Endothelial cell (in vitro differentiated cells): ENCODE data around the gene FTCDNL1. TPM values are rescaled to one million over a fixed set of nuclear protein-coding genes. Genes with fewer than 3 reads are reported as not detected.

ENCODE experiments used
- DNase-seq: peaks from one replicate; pipeline ENCODE4 v3.0.0; 2021; ENCODE audit warnings: low spot score
- H3K27ac Mint-ChIP-seq: one replicate; pipeline ENCODE4 v1.8.0; 2021; ENCODE audit warnings: mixed read lengths, inconsistent platforms; ENCODE audit not compliant: unreplicated experiment
- H3K27me3 Mint-ChIP-seq: one replicate; pipeline ENCODE4 v1.8.0; 2021; ENCODE audit warnings: mild to moderate bottlenecking, moderate library complexity, mixed read lengths, inconsistent platforms; ENCODE audit not compliant: unreplicated experiment
- H3K36me3 Mint-ChIP-seq: one replicate; pipeline ENCODE4 v1.8.0; 2021; ENCODE audit warnings: mild to moderate bottlenecking, low read depth, mixed read lengths, inconsistent platforms; ENCODE audit not compliant: unreplicated experiment
- H3K4me1 Mint-ChIP-seq: one replicate; pipeline ENCODE4 v1.8.0; 2021; ENCODE audit warnings: mild to moderate bottlenecking, mixed read lengths, inconsistent platforms; ENCODE audit not compliant: unreplicated experiment
- H3K4me3 Mint-ChIP-seq: one replicate; pipeline ENCODE4 v1.8.0; 2021; ENCODE audit warnings: mild to moderate bottlenecking, mixed read lengths, inconsistent platforms; ENCODE audit not compliant: unreplicated experiment
- H3K9me3 Mint-ChIP-seq: one replicate; pipeline ENCODE4 v1.8.0; 2021; ENCODE audit warnings: mixed read lengths, inconsistent platforms; ENCODE audit not compliant: unreplicated experiment
- total RNA-seq: library from RNA; stranded (reverse); fragmentation: NEBNext Ultra II Directional; extraction: Animal tissue kit (Norgen Biotek cat#: 25700); gene quantifications from one replicate; pipeline ENCODE4 v1.2.1, GENCODE V29; 2021; ENCODE audit not compliant: unreplicated experiment
- TF ChIP-seq, protein P1 (sequence below): fragments of 200-600 bp; sonication (generic); IDR thresholded peaks from one replicate; pipeline ENCODE4 v1.5.0; 2021; ENCODE audit warnings: antibody characterized with exemption; ENCODE audit not compliant: unreplicated experiment

FTCDNL1 gene
- total RNA-seq, 1 donor from 2014 or later, result 1.0 TPM

DNA sequence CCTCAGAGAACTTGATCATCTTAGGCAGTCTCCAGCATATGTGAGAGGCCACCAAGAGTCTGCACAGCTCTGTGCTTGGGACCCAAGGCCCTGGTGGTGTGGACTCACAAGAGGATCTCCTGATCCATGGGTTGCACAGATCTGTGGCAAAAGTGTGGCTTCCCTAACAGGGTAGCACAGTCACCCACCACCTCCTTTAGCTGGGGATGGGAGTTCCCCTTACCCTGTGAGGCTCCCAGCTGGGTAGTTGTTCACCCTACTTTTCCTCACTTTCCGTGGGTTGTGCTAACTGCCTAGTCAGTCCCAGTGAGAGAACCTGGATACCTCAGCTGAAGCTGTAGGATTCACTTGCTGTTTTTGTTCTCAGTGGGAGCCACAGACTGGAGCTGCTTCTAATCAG, 123.7 kb downstream of the FTCDNL1 start:
- no peak for DNase-seq
- Mint-ChIP-seq H3K27ac (no peak overlapping the region), H3K9me3 (no peaks in the 10 kb centered on the region), H3K27me3 (no peaks in the 10 kb centered on the region), H3K36me3 (no peaks in the 10 kb centered on the region), H3K4me1 (no peaks in the 10 kb centered on the region), H3K4me3 (no peak overlapping the region)
- TF ChIP-seq, protein P1, sequence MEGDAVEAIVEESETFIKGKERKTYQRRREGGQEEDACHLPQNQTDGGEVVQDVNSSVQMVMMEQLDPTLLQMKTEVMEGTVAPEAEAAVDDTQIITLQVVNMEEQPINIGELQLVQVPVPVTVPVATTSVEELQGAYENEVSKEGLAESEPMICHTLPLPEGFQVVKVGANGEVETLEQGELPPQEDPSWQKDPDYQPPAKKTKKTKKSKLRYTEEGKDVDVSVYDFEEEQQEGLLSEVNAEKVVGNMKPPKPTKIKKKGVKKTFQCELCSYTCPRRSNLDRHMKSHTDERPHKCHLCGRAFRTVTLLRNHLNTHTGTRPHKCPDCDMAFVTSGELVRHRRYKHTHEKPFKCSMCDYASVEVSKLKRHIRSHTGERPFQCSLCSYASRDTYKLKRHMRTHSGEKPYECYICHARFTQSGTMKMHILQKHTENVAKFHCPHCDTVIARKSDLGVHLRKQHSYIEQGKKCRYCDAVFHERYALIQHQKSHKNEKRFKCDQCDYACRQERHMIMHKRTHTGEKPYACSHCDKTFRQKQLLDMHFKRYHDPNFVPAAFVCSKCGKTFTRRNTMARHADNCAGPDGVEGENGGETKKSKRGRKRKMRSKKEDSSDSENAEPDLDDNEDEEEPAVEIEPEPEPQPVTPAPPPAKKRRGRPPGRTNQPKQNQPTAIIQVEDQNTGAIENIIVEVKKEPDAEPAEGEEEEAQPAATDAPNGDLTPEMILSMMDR, result no peak

DNA sequence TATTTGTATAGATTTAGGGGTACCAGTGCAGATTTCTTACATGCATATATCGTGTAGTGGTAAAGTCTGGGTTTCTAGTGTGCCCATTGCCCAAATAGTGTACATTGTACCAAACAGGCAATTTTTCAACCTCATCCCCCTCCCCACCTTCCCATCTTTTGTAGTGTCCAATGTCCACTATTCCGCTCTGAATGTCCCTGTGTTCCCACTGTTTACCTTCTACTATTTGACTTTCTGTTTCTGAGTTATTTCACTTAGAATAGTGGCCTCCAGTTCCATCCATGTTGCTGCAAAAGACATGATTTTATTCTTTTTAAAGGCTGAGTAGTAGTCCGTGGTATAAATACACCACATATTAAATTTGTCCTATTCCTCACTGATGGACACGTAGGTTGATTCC, 132.9 kb downstream of the FTCDNL1 start:
- Mint-ChIP-seq H3K9me3 (no peaks in the 10 kb centered on the region), H3K27ac (no peak overlapping the region), H3K36me3 (no peaks in the 10 kb centered on the region), H3K4me1 (no peaks in the 10 kb centered on the region), H3K27me3 (no peaks in the 10 kb centered on the region), H3K4me3 (no peak overlapping the region)
- TF ChIP-seq, protein P1, result no peak
- no peak for DNase-seq

DNA sequence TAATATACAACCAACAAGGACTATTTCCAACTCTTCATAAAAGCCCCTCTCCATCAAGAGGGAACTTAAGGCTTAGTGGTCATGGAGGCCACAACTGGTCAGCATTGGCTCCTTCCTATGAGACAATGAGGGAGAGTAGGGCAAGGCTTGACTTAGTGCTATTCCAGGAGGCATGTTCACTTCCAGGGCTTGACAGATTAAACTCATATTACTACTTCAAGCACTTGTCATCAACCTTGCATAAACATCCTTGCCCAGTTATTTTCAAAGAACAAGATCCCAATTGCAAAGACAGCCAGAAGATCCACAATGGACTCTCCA, 133.4 kb downstream of the FTCDNL1 start:
- Mint-ChIP-seq H3K4me1 (no peaks in the 10 kb centered on the region), H3K27ac (no peak overlapping the region), H3K27me3 (no peaks in the 10 kb centered on the region), H3K9me3 (no peaks in the 10 kb centered on the region), H3K4me3 (no peak overlapping the region), H3K36me3 (no peaks in the 10 kb centered on the region)
- TF ChIP-seq, protein P1, result no peak
- DNase-seq, result no peak

DNA sequence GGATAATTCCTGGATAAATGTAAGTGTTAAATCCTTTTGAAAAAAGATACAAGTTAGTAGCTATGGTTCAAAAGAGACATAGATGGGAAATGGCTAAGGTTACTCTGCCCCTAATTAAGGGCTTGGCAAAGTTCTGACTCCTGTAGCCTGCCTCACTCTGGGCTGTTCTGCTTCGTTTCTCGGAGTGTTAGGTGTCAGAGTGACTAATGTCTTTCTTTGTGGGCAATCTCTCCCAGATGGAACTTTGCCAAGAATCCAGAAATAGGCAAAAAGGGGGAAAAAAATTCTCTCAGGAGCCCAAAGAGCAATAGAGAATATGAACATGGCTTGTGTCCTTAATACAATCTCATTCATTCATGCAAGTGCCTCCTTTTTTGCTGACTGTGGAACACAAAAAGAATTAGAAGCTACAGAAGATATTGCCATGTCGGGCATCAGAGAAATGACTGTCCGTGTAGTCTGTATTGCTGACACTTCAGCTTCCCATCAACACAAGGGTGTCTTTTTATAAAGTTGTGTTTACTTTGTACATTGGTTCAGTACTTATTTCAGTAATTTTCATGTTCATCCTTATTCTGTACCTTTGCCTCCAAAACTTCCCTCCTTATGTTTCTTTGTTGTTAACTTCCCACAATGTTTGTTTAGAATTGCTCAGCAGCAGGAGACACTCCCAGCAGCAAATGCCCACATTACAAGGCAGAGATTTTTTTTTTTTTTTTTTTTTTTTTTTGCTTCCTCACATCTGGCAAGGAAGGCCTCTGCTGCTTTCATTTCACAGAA, 134.0 kb downstream of the FTCDNL1 start:
- DNase-seq, result no peak
- Mint-ChIP-seq H3K27me3 (no peaks in the 10 kb centered on the region), H3K9me3 (no peaks in the 10 kb centered on the region), H3K27ac (no peak overlapping the region), H3K36me3 (no peaks in the 10 kb centered on the region), H3K4me3 (no peak overlapping the region), H3K4me1 (no peaks in the 10 kb centered on the region)
- TF ChIP-seq, protein P1, result no peak

DNA sequence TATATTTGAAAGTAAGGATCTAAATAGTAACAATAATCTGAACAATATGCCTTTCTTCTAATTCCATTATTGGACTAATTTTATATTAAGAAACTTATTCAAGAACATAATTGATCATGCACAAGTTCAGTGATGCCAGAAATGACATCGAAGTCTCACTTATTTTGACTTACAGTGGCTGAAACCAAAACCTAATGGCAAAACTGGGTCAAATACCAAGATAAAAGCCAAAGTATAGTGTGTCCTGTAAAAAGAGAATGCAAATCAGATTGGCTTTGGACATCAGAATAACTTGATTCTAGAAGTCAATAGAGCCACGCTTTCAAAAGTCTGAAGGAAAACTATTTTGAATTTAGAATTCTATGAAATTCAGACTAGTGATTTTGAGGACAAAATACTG, 137.2 kb downstream of the FTCDNL1 start:
- Mint-ChIP-seq H3K27ac (no peak overlapping the region), H3K27me3 (no peaks in the 10 kb centered on the region)

More for the DNA sequence above, 137.2 kb downstream of the FTCDNL1 start:
- H3K4me3 Mint-ChIP-seq, result no peak overlapping the region
- no peaks in the 10 kb centered on the region for H3K36me3 Mint-ChIP-seq
- TF ChIP-seq, protein P1, result no peak
- no peak for DNase-seq
- no peaks in the 10 kb centered on the region for H3K4me1 Mint-ChIP-seq
- no peaks in the 10 kb centered on the region for H3K9me3 Mint-ChIP-seq
